SJSA1 (cell line): ENCODE measurements around the gene AMBRA1. TPM values are rescaled to one million over a fixed set of nuclear protein-coding genes. Genes with fewer than 3 reads are reported as not detected.

Source experiments
- DNase-seq, 2 experiments: peaks; one replicate each; pipeline ENCODE4 v3.0.0-alpha.2; 2015 to 2020; ENCODE audit warnings: low spot score in 2 of 2, low read depth in 1 of 2
- H3K27ac ChIP-seq: fragments of 250-450 bp; sonication (Bioruptor Pico); 2 replicates; pipeline ENCODE4 v1.5.1; 2020; ENCODE audit warnings: mild to moderate bottlenecking, moderate library complexity
- H3K27me3 ChIP-seq: fragments of 250-450 bp; sonication (Bioruptor Pico); replicated peaks from 2 replicates; pipeline ENCODE4 v1.5.1; 2020; ENCODE audit warnings: mild to moderate bottlenecking, moderate library complexity
- H3K36me3 ChIP-seq: fragments of 250-450 bp; sonication (Bioruptor Pico); 2 replicates; pipeline ENCODE4 v1.5.1; 2020; ENCODE audit warnings: mild to moderate bottlenecking
- H3K4me1 ChIP-seq: fragments of 250-450 bp; sonication (Bioruptor Pico); replicated peaks from 2 replicates; pipeline ENCODE4 v1.6.1; 2021; ENCODE audit warnings: mild to moderate bottlenecking
- H3K4me3 ChIP-seq: fragments of 250-450 bp; sonication (Bioruptor Pico); 2 replicates; pipeline ENCODE4 v1.5.1; 2020; ENCODE audit warnings: mild to moderate bottlenecking
- H3K9me3 ChIP-seq: fragments of 250-450 bp; sonication (Bioruptor Pico); replicated peaks from 2 replicates; pipeline ENCODE4 v1.5.1; 2020; ENCODE audit warnings: mild to moderate bottlenecking
- total RNA-seq: library from RNA; depleted of rRNA; stranded (reverse); fragments of >200 nt; shearing (Covaris generic); gene quantifications from 2 replicates; pipeline ENCODE4 v1.2.3, GENCODE V29; 2014; rRNA removed

The AMBRA1 gene
- total RNA-seq, 1 experiment from 2014 or later = 16.4 TPM

DNA sequence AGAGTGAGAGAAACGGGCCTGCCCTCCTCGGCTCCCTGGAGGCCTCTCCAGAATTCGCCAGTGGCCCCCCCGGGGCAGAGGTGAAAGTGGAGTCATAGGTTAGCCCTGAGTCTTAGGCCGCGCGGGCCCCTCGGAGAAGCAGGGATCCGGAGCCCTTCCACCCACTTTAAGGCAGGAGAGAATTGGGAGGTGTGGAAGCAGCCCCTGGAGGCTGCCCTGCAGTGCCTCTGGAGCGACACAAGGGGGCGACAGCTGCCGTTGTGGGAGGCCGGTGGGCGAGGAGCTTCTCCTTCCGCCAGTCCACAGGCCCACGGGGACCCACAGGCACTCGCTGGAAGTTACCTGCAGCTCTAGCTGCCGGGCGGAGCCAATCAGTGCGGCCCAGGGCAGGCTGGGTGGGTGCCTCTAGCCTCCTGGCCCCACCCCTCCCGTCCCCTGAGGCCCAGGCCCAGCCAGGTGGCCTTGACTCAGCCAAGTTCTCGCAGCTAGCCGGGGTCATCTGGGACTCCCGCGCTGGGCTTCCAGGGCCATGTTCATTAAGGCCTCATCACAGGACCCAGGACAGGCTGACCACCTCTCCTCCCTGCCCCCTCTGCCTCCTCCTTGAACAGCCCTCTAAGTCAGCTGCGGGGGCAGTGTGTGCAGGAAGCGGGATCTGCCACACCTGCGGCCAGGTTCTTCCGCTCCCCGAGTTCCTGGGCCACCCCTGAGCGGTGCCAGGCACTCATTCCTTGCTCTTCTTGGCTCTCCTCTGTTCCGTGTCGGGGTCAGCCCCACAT is 241.6 kb downstream of the AMBRA1 start:
- Histone ChIP-seq H3K27ac (no peak overlapping the region), H3K36me3 (peaks cover 28% of the 10 kb centered on the region), H3K4me3 (no peak overlapping the region), H3K4me1 (peaks cover 12% of the 10 kb centered on the region), H3K9me3 (no peaks in the 10 kb centered on the region; the same call in 1 of the 2 replicates), H3K27me3 (no peaks in the 10 kb centered on the region)
- DNase-seq = peak in 1 of 2 experiments; percentile 30

DNA sequence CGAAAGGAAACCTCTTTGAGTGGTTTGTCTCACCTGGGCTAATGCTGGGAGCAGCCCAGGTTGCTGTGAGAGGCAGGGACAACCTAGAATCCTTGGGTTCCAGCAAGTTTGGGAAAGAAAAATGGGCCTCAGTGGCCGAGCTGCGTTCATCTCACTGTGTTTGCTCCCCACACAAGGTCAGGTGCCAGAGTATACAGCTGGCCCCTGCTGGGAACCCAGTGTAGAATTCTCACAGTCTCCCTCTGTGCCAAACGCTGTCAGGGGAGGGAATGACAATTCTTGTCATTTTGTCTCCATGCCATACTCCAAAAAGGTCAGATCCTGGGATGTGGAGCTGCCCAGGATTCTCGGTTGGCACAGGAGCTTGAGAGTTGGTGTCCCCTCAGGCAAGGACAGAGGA is 242.2 kb downstream of the AMBRA1 start:
- no peak for DNase-seq
- H3K27me3 ChIP-seq = no peaks in the 10 kb centered on the region
- peaks cover 28% of the 10 kb centered on the region for H3K36me3 ChIP-seq
- H3K9me3 ChIP-seq = no peaks in the 10 kb centered on the region; the same call in 1 of the 2 replicates
- peaks cover 17% of the 10 kb centered on the region for H3K4me1 ChIP-seq
- H3K4me3 ChIP-seq = no peak overlapping the region
- no peak overlapping the region for H3K27ac ChIP-seq

DNA sequence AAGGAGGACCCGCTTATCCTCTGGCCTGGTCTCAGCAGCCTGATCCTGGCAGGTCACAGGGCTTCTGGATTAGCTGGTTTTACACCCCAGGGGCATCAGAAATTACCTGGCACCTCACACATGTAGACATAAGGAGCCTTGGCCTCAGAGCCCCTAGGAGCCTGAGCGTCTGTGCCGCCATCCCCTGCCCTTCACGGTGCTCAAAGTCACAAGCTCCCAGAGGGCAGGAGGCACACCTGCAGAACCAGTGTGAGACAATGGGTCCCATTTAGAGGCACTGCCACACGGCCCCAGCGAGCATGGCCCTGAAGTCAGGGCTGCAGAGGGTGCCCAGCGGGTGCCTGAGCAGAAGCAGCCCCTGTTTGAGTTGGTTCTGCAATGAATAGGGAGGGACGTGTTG is 242.7 kb downstream of the AMBRA1 start:
- no peak overlapping the region for H3K27ac ChIP-seq
- no peaks in the 10 kb centered on the region; the same call in 1 of the 2 replicates for H3K9me3 ChIP-seq
- no peak for DNase-seq
- H3K4me1 ChIP-seq = peaks cover 17% of the 10 kb centered on the region
- H3K36me3 ChIP-seq = peaks cover 28% of the 10 kb centered on the region
- H3K4me3 ChIP-seq = no peak overlapping the region
- no peaks in the 10 kb centered on the region for H3K27me3 ChIP-seq

DNA sequence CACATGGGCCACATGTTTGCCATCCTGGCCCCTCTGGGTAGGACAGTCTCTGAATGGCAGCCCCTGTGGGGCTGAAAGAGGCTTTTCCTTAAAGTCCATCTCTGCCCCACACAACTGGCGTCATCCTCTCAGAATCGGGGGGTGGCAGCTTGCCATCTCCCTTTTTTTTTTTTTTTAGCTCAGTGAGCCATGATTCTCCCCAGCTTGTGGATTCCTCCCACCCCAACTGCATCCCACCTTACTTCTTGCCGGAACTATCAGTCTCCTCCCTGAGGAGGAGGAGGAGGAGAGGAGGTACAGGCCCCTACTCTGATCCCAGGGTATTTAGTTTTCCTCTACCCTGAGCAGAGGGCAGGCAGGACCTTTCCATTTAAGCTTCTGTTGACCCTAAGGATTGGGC is 243.1 kb downstream of the AMBRA1 start:
- DNase-seq = no peak
- no peak overlapping the region for H3K27ac ChIP-seq

DNA sequence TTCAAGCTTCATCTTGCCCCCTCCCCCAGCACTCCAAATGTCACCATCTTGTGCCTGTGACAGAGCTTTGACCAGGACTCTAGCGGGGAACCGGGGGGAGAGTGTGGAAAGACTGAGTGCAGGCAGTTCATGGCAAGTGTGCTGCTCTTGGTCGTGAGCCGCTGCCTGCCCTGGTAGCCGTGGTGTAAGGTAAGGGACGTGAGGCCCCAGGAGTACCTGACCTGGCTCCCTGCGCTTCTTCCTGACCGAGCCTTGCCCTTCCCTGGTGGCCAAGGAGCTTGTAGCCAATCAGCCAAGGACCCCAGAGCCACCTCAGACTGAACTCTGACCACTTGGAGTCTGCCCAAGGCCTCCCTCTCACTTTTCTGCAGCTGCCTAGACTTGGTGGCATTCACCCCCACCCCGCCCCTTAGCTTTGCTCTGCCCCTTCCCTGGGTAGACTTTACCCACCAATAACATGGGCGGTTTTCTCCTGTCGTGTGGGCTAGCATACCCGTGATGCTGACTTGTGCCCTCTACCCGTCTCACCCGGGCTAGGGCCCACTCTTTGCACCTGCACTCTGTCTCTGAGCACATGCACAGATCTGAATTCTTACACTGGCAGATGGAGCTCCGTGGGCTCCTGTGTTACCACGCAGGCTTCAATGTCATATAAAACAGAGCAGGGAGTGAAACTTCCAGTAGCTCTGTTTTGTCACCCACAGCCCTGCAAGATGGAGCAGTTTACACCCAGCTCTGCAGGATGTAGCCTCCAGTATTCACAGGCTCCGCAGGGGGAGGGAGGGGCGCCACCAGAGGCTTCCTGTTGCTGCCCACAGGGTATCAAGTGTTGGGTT is 245.0 kb downstream of the AMBRA1 start:
- peak overlapping the region; percentile 90 for H3K4me3 ChIP-seq

More for the DNA sequence above, 243.1 kb downstream of the AMBRA1 start:
- Histone ChIP-seq H3K4me1 (peaks cover 17% of the 10 kb centered on the region), H3K36me3 (peaks cover 28% of the 10 kb centered on the region), H3K9me3 (no peaks in the 10 kb centered on the region; the same call in 1 of the 2 replicates), H3K4me3 (no peak overlapping the region), H3K27me3 (no peaks in the 10 kb centered on the region)

DNA sequence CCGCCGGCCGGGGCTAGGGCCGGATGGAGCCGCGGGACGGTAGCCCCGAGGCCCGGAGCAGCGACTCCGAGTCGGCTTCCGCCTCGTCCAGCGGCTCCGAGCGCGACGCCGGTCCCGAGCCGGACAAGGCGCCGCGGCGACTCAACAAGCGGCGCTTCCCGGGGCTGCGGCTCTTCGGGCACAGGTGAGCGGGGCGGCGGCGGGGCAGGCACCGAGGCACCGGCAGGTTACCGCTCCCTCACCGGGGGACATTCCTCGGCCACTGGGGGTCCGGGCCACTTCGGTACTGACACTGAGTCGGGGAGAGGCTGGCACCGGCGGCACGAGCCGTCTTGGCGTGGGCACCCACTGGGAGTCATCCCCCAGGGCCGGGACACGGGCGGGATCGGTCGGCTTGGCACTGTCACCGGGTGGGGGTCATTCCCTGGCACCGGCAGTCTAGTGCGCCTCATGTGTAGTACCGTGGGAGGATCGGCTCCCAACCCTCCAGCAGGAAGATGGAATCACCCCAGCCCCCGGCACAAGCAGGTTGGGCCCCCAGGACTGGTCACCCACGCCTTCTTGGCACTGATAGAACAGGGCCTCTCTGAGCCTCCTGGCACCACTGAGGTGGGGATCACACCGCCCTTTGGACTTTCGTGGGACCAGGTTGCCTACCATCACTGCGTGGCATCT is 246.0 kb downstream of the AMBRA1 start:
- Histone ChIP-seq H3K9me3 (no peaks in the 10 kb centered on the region; the same call in 1 of the 2 replicates), H3K27ac (peak overlapping the region; percentile 25; the same call in 1 of the 2 replicates), H3K27me3 (no peaks in the 10 kb centered on the region), H3K36me3 (peaks cover 19% of the 10 kb centered on the region), H3K4me1 (peaks cover 17% of the 10 kb centered on the region), H3K4me3 (peak overlapping the region; percentile 90)
- DNase-seq = no peak

More for the DNA sequence above, 245.0 kb downstream of the AMBRA1 start:
- H3K27ac ChIP-seq = no peak overlapping the region
- H3K4me1 ChIP-seq = peaks cover 17% of the 10 kb centered on the region
- H3K27me3 ChIP-seq = no peaks in the 10 kb centered on the region
- H3K36me3 ChIP-seq = peaks cover 23% of the 10 kb centered on the region
- no peaks in the 10 kb centered on the region; the same call in 1 of the 2 replicates for H3K9me3 ChIP-seq
- no peak for DNase-seq

DNA sequence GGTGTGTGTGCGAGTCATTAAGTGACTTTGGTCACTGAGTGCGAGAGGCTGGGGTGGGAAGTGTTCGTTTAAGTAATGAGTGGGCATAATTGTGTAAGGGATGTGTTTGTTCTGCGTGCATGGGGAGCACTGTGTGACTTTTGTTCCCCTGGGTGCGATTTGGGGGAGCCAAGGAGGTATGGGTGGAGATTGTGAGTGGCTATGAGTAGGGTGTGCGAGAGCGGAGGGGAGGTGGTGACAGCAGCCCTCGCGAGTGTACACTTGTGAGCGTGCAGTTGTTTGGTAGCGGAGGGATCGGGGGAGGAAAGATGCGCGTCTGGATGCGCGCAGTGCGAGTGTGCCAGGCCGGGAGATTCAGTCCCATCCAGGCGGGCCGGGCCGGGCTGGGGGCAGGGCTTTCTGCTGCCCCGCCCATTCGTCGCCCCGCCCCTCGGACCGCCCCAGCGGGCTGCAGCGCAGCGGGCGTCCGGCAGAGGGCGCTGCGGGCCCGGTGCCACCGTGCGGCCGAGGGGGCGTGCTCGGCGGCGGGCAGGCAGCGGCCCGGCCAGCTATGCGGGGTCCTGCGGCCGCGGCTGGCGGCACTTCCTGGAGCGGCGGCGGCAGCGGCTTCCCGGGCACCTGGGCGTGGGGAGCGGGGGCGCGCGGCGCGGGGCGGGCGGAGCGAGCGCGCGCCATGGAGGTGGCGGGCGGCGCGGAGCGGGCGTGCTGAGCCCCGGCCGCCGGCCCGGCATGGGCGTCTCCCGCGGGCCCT is 246.8 kb downstream of the AMBRA1 start, which contains the start of gene DGKZ:
Gene DGKZ (plus strand): TSS at position 578 of the 751 bp plus-strand sequence. CDS start 197 bp downstream, outside the sequence.
- Histone ChIP-seq H3K4me3 (peak within 1 kb of the TSS; percentile 90), H3K27ac (peak within 1 kb of the TSS; percentile 25; the same call in 1 of the 2 replicates), H3K9me3 (no peaks in the 10 kb centered on the region; the same call in 1 of the 2 replicates), H3K36me3 (peaks cover 12% of the 10 kb centered on the region), H3K27me3 (no peaks in the 10 kb centered on the region), H3K4me1 (peaks cover 17% of the 10 kb centered on the region)
- peak; percentile 78 to 84 for DNase-seq

Other genes with a start within 250 kb of the AMBRA1 start
- 43.7 and 47.6 TPM in 2 replicates for gene DGKZ, start 246.6 kb downstream of the AMBRA1 start, total RNA-seq
- 164 and 253 TPM in 2 replicates for gene MDK, start 212.4 kb downstream of the AMBRA1 start, total RNA-seq
- gene CHRM4, start 202.2 kb downstream of the AMBRA1 start, total RNA-seq = 0.42 TPM in 1 of 2 replicates, not detected in the other
- 4.9 and 7.2 TPM in 2 replicates for gene HARBI1, start 23.2 kb upstream of the AMBRA1 start, total RNA-seq
- 44.4 and 44.9 TPM in 2 replicates for gene ATG13, start 23.5 kb upstream of the AMBRA1 start, total RNA-seq
- gene ARHGAP1, start 106.6 kb upstream of the AMBRA1 start, total RNA-seq = 14.9 and 19.6 TPM in 2 replicates
- gene ZNF408, start 107.0 kb upstream of the AMBRA1 start, total RNA-seq = 10.8 and 21.3 TPM in 2 replicates
- not detected in 2 replicates for gene F2, start 125.2 kb upstream of the AMBRA1 start, total RNA-seq